HepG2 (cell line): Measurements from ENCODE around the gene TMBIM6. TPM values are rescaled to one million over a fixed set of nuclear protein-coding genes. Genes with fewer than 3 reads are reported as not detected.

Experiments used
- BORCS8-MEF2B ChIP-seq: sonication (generic); formaldehyde crosslinking; IDR thresholded peaks from 2 replicates; pipeline ENCODE4 v1.8.0; 2022; ENCODE audit warnings: mild to moderate bottlenecking, missing genetic modification reagents
- DRAP1 ChIP-seq: IDR thresholded peaks from 2 replicates; pipeline ENCODE4 v1.6.1; 2016; ENCODE audit warnings: missing genetic modification reagents, missing compliant biosample characterization
- KDM4B ChIP-seq: sonication (generic); formaldehyde crosslinking; IDR thresholded peaks from 2 replicates; pipeline ENCODE4 v1.4.0; 2020; ENCODE audit warnings: missing genetic modification reagents
- NCOA1 ChIP-seq: sonication (generic); formaldehyde crosslinking; IDR thresholded peaks from 2 replicates; pipeline ENCODE4 v1.9.0; 2021; ENCODE audit warnings: missing genetic modification reagents
- NFE2 ChIP-seq: sonication (generic); formaldehyde crosslinking; IDR thresholded peaks from 2 replicates; pipeline ENCODE4 v1.4.0; 2020; ENCODE audit warnings: missing genetic modification reagents
- NR1H2 ChIP-seq: sonication (generic); formaldehyde crosslinking; IDR thresholded peaks from 2 replicates; pipeline ENCODE4 v1.8.1; 2022; ENCODE audit warnings: low read depth, missing genetic modification reagents, borderline replicate concordance
- RBAK ChIP-seq: sonication (generic); formaldehyde crosslinking; IDR thresholded peaks from 2 replicates; pipeline ENCODE4 v1.5.1; 2020; ENCODE audit warnings: mild to moderate bottlenecking, missing genetic modification reagents
- RBM22 ChIP-seq: fragments of 200-400 bp; formaldehyde crosslinking; optimal IDR thresholded peaks from 2 replicates; pipeline ENCODE3; 2017; ENCODE audit warnings: mild to moderate bottlenecking, low read length, moderate library complexity
- STAT6 ChIP-seq: sonication (generic); formaldehyde crosslinking; IDR thresholded peaks from 2 replicates; pipeline ENCODE4 v1.4.0; 2020; ENCODE audit warnings: missing genetic modification reagents, mild to moderate bottlenecking, borderline replicate concordance
- ZBTB37 ChIP-seq: sonication (generic); formaldehyde crosslinking; IDR thresholded peaks from 2 replicates; pipeline ENCODE4 v1.4.0; 2020; ENCODE audit warnings: mild to moderate bottlenecking, missing genetic modification reagents
- ZGPAT ChIP-seq: IDR thresholded peaks from 2 replicates; pipeline ENCODE4 v1.6.1; 2016; ENCODE audit warnings: mild to moderate bottlenecking
- ZNF12 ChIP-seq: sonication (generic); formaldehyde crosslinking; IDR thresholded peaks from 2 replicates; pipeline ENCODE4 v1.5.0; 2020; ENCODE audit warnings: missing genetic modification reagents
- polyA plus RNA-seq, 8 experiments: library from polyadenylated mRNA; depleted of rRNA in 3 of 8; stranded (reverse) in 7 of 8; unstranded in 1 of 8; fragments of >200 nt; fragmentation: Illumina TruSeq in 4 of 8; extraction: Trizol in 4 of 8; gene quantifications; 2 replicates each; pipeline versions ENCODE4 v1.2.1 to v1.2.3, GENCODE V29; 2011 to 2016; ENCODE audit warnings: low read depth in 4 of 8, missing spikeins in 1 of 8, mixed read lengths in 1 of 8; ENCODE audit not compliant: insufficient read depth in 1 of 8
- total RNA-seq, 5 experiments: library from RNA; depleted of rRNA; stranded (reverse); fragments of >200 nt; fragmentation: Illumina TruSeq; extraction: Trizol; gene quantifications; 2 replicates each; pipeline ENCODE4 v1.2.3, GENCODE V29; 2016; ENCODE audit warnings: low read depth in 1 of 5
- TF ChIP-seq, protein P1 (sequence below): sonication (generic); formaldehyde crosslinking; IDR thresholded peaks from 2 replicates; pipeline ENCODE4 v1.4.0; 2020; ENCODE audit warnings: missing genetic modification reagents
- TF ChIP-seq, protein P2 (sequence below): sonication (generic); formaldehyde crosslinking; IDR thresholded peaks from 2 replicates; pipeline ENCODE4 v1.8.0; 2023; ENCODE audit warnings: mild to moderate bottlenecking, missing genetic modification reagents

TMBIM6 gene
- total and polyA plus RNA-seq, 2 of the 13 experiments (the other 11 are each of a cell fraction or from before 2014, with no cell fraction given) = 412 to 468 TPM

- no peak for TF ChIP-seq ZNF12 (CRISPR knock-in tag)
- TF ChIP-seq NR1H2 (CRISPR knock-in tag) = no peak
- TF ChIP-seq, protein P1, sequence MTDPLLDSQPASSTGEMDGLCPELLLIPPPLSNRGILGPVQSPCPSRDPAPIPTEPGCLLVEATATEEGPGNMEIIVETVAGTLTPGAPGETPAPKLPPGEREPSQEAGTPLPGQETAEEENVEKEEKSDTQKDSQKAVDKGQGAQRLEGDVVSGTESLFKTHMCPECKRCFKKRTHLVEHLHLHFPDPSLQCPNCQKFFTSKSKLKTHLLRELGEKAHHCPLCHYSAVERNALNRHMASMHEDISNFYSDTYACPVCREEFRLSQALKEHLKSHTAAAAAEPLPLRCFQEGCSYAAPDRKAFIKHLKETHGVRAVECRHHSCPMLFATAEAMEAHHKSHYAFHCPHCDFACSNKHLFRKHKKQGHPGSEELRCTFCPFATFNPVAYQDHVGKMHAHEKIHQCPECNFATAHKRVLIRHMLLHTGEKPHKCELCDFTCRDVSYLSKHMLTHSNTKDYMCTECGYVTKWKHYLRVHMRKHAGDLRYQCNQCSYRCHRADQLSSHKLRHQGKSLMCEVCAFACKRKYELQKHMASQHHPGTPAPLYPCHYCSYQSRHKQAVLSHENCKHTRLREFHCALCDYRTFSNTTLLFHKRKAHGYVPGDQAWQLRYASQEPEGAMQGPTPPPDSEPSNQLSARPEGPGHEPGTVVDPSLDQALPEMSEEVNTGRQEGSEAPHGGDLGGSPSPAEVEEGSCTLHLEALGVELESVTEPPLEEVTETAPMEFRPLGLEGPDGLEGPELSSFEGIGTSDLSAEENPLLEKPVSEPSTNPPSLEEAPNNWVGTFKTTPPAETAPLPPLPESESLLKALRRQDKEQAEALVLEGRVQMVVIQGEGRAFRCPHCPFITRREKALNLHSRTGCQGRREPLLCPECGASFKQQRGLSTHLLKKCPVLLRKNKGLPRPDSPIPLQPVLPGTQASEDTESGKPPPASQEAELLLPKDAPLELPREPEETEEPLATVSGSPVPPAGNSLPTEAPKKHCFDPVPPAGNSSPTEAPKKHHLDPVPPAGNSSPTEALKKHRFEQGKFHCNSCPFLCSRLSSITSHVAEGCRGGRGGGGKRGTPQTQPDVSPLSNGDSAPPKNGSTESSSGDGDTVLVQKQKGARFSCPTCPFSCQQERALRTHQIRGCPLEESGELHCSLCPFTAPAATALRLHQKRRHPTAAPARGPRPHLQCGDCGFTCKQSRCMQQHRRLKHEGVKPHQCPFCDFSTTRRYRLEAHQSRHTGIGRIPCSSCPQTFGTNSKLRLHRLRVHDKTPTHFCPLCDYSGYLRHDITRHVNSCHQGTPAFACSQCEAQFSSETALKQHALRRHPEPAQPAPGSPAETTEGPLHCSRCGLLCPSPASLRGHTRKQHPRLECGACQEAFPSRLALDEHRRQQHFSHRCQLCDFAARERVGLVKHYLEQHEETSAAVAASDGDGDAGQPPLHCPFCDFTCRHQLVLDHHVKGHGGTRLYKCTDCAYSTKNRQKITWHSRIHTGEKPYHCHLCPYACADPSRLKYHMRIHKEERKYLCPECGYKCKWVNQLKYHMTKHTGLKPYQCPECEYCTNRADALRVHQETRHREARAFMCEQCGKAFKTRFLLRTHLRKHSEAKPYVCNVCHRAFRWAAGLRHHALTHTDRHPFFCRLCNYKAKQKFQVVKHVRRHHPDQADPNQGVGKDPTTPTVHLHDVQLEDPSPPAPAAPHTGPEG = peak; percentile 77
- peak; percentile 96 for TF ChIP-seq BORCS8-MEF2B
- TF ChIP-seq KDM4B (CRISPR knock-in tag) = no peak
- TF ChIP-seq RBM22 = no peak
- no peak for TF ChIP-seq ZBTB37 (CRISPR knock-in tag)
- TF ChIP-seq, protein P2, sequence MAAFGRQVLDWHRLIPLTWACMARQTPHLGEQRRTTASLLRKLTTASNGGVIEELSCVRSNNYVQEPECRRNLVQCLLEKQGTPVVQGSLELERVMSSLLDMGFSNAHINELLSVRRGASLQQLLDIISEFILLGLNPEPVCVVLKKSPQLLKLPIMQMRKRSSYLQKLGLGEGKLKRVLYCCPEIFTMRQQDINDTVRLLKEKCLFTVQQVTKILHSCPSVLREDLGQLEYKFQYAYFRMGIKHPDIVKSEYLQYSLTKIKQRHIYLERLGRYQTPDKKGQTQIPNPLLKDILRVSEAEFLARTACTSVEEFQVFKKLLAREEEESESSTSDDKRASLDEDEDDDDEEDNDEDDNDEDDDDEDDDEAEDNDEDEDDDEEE (CRISPR knock-in tag) = no peak; the same call in 1 of the 2 replicates
- no peak for TF ChIP-seq NCOA1 (CRISPR knock-in tag)
- TF ChIP-seq NFE2 (CRISPR knock-in tag) = no peak
- TF ChIP-seq RBAK (CRISPR knock-in tag) = no peak
- TF ChIP-seq STAT6 (CRISPR knock-in tag) = no peak
- peak; percentile 82 for TF ChIP-seq ZGPAT
- TF ChIP-seq DRAP1 (CRISPR knock-in tag) = peak; percentile 64; the same call in 1 of the 2 replicates
Observed at GRCh38 chr12:49707128-49707811, 34.1 kb upstream of the TMBIM6 start, which contains the start of gene FMNL3 (continued).
